ENCODE data around the gene KIAA0825.

- TF ChIP-seq CTCF (IDR thresholded peaks at IDR 0.05 in 4 of 5, conservative IDR thresholded peaks at IDR 0.05 in 1 of 5) (no peak), POLR2A (IDR thresholded peaks at IDR 0.05) (no peak)
These were observed 96.3 kb downstream of the KIAA0825 start for GRCh38 chr5:94522117-94522516.
